ENCODE results near the gene HAUS7.
A peak's percentile ranks its signal among the peaks of the same experiment; 100 is the strongest.

The HAUS7 gene

GRCh38 chrX:153476666-153477363 lies 6.4 kb upstream of the HAUS7 start:
- peak; percentile 91 for DNase-seq

- no peak for DNase-seq
Observed at GRCh38 chrX:153475751-153476281, 5.4 kb upstream of the HAUS7 start.

GRCh38 chrX:153475271-153475670 lies 4.9 kb upstream of the HAUS7 start:
- peak; percentile 54 for DNase-seq

- DNase-seq = peak; percentile 82
Observed at GRCh38 chrX:153474718-153475117, 4.3 kb upstream of the HAUS7 start.

GRCh38 chrX:153474266-153474665 lies 3.9 kb upstream of the HAUS7 start:
- no peak for DNase-seq

GRCh38 chrX:153473126-153473525 lies 2.8 kb upstream of the HAUS7 start:
- DNase-seq = no peak

GRCh38 chrX:153471663-153472280 lies 1.4 kb upstream of the HAUS7 start:
- DNase-seq = peak; percentile 82

- DNase-seq = no peak
Observed at GRCh38 chrX:153469811-153470410, 465 bp downstream of the HAUS7 start.

GRCh38 chrX:153468008-153468580 lies 2.3 kb downstream of the HAUS7 start:
- DNase-seq = peak; percentile 31

GRCh38 chrX:153465691-153466380 lies 4.5 kb downstream of the HAUS7 start:
- DNase-seq = no peak

GRCh38 chrX:153464116-153464515 lies 6.3 kb downstream of the HAUS7 start:
- no peak for DNase-seq

GRCh38 chrX:153463556-153463955 lies 6.8 kb downstream of the HAUS7 start:
- no peak for DNase-seq

GRCh38 chrX:153463031-153463430 lies 7.3 kb downstream of the HAUS7 start:
- DNase-seq = no peak

- DNase-seq = no peak
Observed at GRCh38 chrX:153462291-153462690, 8.1 kb downstream of the HAUS7 start.

GRCh38 chrX:153460826-153461225 lies 9.6 kb downstream of the HAUS7 start:
- peak; percentile 39 for DNase-seq

- peak; percentile 74 for DNase-seq
Observed at GRCh38 chrX:153459986-153460385, 10.4 kb downstream of the HAUS7 start.

GRCh38 chrX:153458476-153458875 lies 11.9 kb downstream of the HAUS7 start:
- DNase-seq = no peak

- no peak for DNase-seq
Observed at GRCh38 chrX:153457827-153458466, 12.4 kb downstream of the HAUS7 start.

- no peak for DNase-seq
Observed at GRCh38 chrX:153457136-153457825, 13.1 kb downstream of the HAUS7 start.

GRCh38 chrX:153456704-153457103 lies 13.7 kb downstream of the HAUS7 start:
- DNase-seq = no peak

- no peak for DNase-seq
Observed at GRCh38 chrX:153456161-153456560, 14.2 kb downstream of the HAUS7 start.

- no peak for DNase-seq
Observed at GRCh38 chrX:153455571-153455970, 14.8 kb downstream of the HAUS7 start.
